Neutrophil (primary cell): Measurements from ENCODE around the gene ARHGAP6.

ENCODE experiments used
- H3K27ac ChIP-seq: fragments of 200-600 bp; sonication (generic); 2 replicates; pipeline ENCODE4 v1.5.1; 2016; ENCODE audit warnings: mild to moderate bottlenecking, moderate library complexity
- H3K27me3 ChIP-seq: fragments of 200-600 bp; sonication (generic); 2 replicates; pipeline ENCODE4 v1.6.0; 2016; ENCODE audit warnings: mild to moderate bottlenecking
- H3K36me3 ChIP-seq: fragments of 200-600 bp; sonication (generic); 2 replicates; pipeline ENCODE4 v1.5.1; 2017
- H3K4me1 ChIP-seq, 2 experiments: fragments of 200-600 bp in 1 of 2; sonication (generic) in 1 of 2; 1 replicate in 1 of 2; 2 replicates in 1 of 2; pipeline versions ENCODE4 v1.5.1 to v1.6.1; 2013 to 2016; ENCODE audit warnings: low read depth in 1 of 2, low read length in 1 of 2, mild to moderate bottlenecking in 1 of 2, moderate library complexity in 1 of 2; ENCODE audit not compliant: control insufficient read depth in 1 of 2, insufficient read depth in 1 of 2
- H3K4me3 ChIP-seq, 2 experiments: fragments of 200-600 bp in 1 of 2; sonication (generic) in 1 of 2; 1 replicate in 1 of 2; 2 replicates in 1 of 2; pipeline ENCODE4 v1.5.1; 2013 to 2016; ENCODE audit warnings: low read depth in 1 of 2, low read length in 1 of 2, mild to moderate bottlenecking in 1 of 2, moderate library complexity in 1 of 2
- H3K9me3 ChIP-seq: fragments of 200-600 bp; sonication (generic); 2 replicates; pipeline ENCODE4 v1.5.1; 2016
- TF ChIP-seq, protein P1 (sequence below): fragments of 200-600 bp; sonication (generic); IDR thresholded peaks from 2 replicates; pipeline ENCODE4 v1.5.1; 2016; ENCODE audit warnings: antibody characterized with exemption

ARHGAP6 gene

DNA sequence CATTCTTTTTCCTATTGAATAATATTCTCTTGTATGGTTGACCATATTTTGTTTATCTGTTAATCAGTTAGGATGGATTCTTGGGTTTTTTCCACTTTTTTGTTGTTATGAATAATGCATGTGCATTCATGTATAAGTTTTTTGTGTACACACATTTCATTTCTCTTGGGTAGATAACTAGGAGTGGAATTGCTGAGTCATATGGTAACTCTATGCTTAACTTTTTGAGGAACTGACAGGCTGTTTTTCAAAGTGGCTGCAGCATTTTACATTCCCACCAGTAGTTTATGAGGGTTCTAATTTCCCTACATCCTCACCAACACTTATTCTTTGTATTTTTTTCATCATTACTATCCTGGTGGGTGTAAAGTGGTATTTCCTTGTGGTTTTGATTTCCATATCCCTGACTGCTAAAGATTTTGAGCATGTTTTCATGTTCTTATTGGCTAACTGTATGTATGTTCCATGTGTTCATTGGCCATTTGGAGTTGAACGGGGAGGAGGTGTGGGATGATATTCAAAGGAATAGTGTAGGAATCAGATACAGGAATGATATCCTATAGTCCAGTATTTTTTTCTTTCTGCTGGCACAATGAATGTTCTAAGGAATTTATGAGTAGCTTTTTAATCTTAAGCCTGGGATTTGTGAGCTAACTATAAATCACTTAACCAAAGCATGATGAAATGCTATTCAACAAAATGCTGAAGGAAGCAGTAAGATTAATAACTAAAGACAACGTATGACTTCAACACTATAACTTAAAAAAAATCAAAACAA, 258.2 kb downstream of the ARHGAP6 start:
- no peak overlapping the region for H3K27ac ChIP-seq
- H3K4me1 ChIP-seq: no peaks in the 10 kb centered on the region
- TF ChIP-seq, protein P1, sequence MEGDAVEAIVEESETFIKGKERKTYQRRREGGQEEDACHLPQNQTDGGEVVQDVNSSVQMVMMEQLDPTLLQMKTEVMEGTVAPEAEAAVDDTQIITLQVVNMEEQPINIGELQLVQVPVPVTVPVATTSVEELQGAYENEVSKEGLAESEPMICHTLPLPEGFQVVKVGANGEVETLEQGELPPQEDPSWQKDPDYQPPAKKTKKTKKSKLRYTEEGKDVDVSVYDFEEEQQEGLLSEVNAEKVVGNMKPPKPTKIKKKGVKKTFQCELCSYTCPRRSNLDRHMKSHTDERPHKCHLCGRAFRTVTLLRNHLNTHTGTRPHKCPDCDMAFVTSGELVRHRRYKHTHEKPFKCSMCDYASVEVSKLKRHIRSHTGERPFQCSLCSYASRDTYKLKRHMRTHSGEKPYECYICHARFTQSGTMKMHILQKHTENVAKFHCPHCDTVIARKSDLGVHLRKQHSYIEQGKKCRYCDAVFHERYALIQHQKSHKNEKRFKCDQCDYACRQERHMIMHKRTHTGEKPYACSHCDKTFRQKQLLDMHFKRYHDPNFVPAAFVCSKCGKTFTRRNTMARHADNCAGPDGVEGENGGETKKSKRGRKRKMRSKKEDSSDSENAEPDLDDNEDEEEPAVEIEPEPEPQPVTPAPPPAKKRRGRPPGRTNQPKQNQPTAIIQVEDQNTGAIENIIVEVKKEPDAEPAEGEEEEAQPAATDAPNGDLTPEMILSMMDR: no peak
- no peaks in the 10 kb centered on the region for H3K36me3 ChIP-seq
- H3K4me3 ChIP-seq: no peak overlapping the region
- no peaks in the 10 kb centered on the region for H3K27me3 ChIP-seq
- H3K9me3 ChIP-seq: no peaks in the 10 kb centered on the region

DNA sequence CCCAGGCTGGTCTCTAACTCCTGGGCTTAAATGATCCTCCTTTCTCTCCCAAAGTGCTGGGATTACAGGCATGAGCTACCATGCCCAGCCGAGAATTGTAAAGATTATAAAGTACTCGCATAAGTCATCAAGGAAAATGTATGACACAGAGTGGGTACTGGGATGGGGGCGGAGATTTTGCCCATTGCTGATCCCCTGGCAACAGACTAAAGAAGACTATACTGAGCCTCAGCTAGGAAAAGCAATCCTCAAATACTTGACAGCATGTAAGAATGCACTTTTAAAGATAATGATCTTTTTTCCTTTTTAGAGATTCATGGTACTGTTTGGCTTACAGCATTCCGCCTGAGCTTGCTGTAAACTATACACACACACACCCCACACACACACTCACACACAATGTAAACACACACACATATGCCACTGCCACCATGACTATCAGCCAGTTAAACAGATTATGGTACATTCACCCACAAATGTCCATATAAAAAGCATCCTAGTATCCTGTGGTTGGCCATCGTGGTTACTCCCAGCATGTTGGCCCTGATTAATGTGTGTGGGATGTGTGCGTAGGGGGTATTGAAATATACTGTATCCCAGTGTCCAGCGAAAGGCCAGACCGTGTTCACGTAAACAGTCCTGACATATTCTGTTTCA, 259.5 kb downstream of the ARHGAP6 start:
- TF ChIP-seq, protein P1: no peak
- no peaks in the 10 kb centered on the region for H3K4me1 ChIP-seq

DNA sequence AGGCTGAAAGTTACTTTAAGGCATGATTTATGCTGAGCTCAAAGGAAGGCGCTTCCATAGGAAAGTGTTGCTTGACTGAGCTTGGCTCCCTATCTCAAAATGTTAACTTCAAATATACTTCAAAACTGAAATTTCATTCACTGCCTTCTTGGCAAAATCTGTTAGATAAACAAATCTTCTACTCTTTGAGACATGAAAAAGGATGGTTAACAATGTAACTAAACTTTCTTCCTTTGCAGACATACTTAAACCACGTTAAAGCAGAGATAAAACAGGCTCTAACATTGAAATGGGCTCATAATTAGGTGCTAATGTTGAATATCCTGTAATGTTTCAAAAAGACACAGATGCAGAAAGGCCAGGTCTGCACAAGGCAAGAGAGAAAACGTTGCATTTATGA, 262.1 kb downstream of the ARHGAP6 start:
- TF ChIP-seq, protein P1: no peak
- no peaks in the 10 kb centered on the region for H3K27me3 ChIP-seq
- H3K36me3 ChIP-seq: no peaks in the 10 kb centered on the region
- H3K9me3 ChIP-seq: no peaks in the 10 kb centered on the region
- no peak overlapping the region for H3K27ac ChIP-seq
- no peak overlapping the region for H3K4me3 ChIP-seq
- H3K4me1 ChIP-seq: no peaks in the 10 kb centered on the region

More for the DNA sequence above, 259.5 kb downstream of the ARHGAP6 start:
- Histone ChIP-seq H3K27ac (no peak overlapping the region), H3K4me3 (no peak overlapping the region), H3K36me3 (no peaks in the 10 kb centered on the region), H3K9me3 (no peaks in the 10 kb centered on the region), H3K27me3 (no peaks in the 10 kb centered on the region)

DNA sequence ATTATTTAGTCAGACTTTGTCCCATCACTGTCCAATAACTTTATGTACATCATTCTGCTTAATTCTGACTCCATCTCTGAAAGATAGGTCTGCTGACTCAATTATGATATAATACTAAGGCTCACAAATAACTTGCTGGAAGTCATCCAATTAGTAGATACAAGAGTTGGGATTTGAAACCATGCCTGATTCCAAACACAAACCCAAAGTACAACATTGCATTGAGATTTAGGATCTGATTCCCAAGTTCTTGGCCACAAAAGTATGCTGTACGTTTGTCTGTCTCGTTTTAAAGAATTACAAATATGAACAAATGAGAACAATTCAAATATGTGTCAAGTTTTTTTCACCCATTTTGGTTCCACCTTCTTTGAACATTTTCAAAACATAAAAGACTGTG, 263.8 kb downstream of the ARHGAP6 start:
- H3K36me3 ChIP-seq: no peaks in the 10 kb centered on the region
- no peak overlapping the region for H3K4me3 ChIP-seq
- no peaks in the 10 kb centered on the region for H3K9me3 ChIP-seq

DNA sequence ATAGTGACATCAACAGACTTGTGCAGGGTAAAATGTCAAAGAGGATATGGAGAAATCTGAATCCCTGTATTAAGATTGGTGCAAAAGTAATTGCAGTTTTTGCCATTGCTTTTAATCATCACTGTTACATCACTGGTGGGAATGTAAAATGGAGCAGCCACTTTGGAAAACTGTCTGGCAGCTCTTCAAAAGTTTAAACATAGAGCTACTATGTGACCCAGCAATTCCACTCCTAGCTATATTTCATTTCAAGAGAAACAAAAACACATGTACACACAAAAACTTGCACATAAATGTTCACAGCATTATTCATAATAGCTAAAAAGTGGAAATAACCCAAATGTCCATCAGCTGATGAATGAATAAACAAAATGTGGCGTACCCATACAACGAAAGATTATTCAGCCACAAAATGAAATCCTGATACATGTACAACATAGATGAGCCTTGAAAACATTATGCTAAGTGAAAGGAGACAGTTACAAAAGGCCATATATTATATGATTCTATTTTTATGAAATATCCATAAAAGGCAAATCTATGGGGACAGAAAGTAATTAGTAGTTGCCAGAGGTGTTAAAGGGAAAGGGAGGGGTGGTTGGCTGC, 266.1 kb downstream of the ARHGAP6 start:
- TF ChIP-seq, protein P1: no peak
- no peak overlapping the region for H3K4me3 ChIP-seq

More for the DNA sequence above, 263.8 kb downstream of the ARHGAP6 start:
- H3K27me3 ChIP-seq: no peaks in the 10 kb centered on the region
- no peaks in the 10 kb centered on the region for H3K4me1 ChIP-seq
- H3K27ac ChIP-seq: no peak overlapping the region
- TF ChIP-seq, protein P1: no peak

More for the DNA sequence above, 266.1 kb downstream of the ARHGAP6 start:
- no peaks in the 10 kb centered on the region for H3K27me3 ChIP-seq
- H3K4me1 ChIP-seq: no peaks in the 10 kb centered on the region
- H3K9me3 ChIP-seq: no peaks in the 10 kb centered on the region
- H3K36me3 ChIP-seq: no peaks in the 10 kb centered on the region
- no peak overlapping the region for H3K27ac ChIP-seq
